Raji (cell line): ENCODE data around the gene TAPT1.

Experiments
- POLR2A ChIP-seq: IDR thresholded peaks from 2 replicates; pipeline ENCODE4 v1.6.1; 2011; ENCODE audit warnings: low read depth, low read length, control low read depth; ENCODE audit not compliant: insufficient read depth

The TAPT1 gene

GRCh38 chr4:16122308-16122711 is 104.0 kb downstream of the TAPT1 start:
- TF ChIP-seq POLR2A: no peak

GRCh38 chr4:16120720-16121119 is 105.6 kb downstream of the TAPT1 start:
- no peak for TF ChIP-seq POLR2A

- TF ChIP-seq POLR2A: no peak
These were observed 106.3 kb downstream of the TAPT1 start for GRCh38 chr4:16119981-16120380.

GRCh38 chr4:16118090-16118489 is 108.2 kb downstream of the TAPT1 start:
- TF ChIP-seq POLR2A: no peak

GRCh38 chr4:16117164-16117563 is 109.1 kb downstream of the TAPT1 start:
- TF ChIP-seq POLR2A: no peak

GRCh38 chr4:16116493-16116990 is 109.7 kb downstream of the TAPT1 start:
- TF ChIP-seq POLR2A: no peak

- TF ChIP-seq POLR2A: no peak
These were observed 110.3 kb downstream of the TAPT1 start for GRCh38 chr4:16116019-16116418.

GRCh38 chr4:16114546-16114945 is 111.7 kb downstream of the TAPT1 start:
- no peak for TF ChIP-seq POLR2A

GRCh38 chr4:16113741-16114140 is 112.5 kb downstream of the TAPT1 start:
- no peak for TF ChIP-seq POLR2A

- TF ChIP-seq POLR2A: no peak
These were observed 114.7 kb downstream of the TAPT1 start for GRCh38 chr4:16111533-16111932.

- no peak for TF ChIP-seq POLR2A
These were observed 115.5 kb downstream of the TAPT1 start for GRCh38 chr4:16110661-16111290.
